ENCODE data around the gene GALNT14. TPM values are rescaled to one million over a fixed set of nuclear protein-coding genes. Genes with fewer than 3 reads are reported as not detected.

GALNT14 gene
- total and polyA plus RNA-seq, 10 of the 15 experiments (the other 5 are each of a cell fraction or from before 2014, with no cell fraction given): 3.7 to 17.8 (median 6.0) TPM

DNA sequence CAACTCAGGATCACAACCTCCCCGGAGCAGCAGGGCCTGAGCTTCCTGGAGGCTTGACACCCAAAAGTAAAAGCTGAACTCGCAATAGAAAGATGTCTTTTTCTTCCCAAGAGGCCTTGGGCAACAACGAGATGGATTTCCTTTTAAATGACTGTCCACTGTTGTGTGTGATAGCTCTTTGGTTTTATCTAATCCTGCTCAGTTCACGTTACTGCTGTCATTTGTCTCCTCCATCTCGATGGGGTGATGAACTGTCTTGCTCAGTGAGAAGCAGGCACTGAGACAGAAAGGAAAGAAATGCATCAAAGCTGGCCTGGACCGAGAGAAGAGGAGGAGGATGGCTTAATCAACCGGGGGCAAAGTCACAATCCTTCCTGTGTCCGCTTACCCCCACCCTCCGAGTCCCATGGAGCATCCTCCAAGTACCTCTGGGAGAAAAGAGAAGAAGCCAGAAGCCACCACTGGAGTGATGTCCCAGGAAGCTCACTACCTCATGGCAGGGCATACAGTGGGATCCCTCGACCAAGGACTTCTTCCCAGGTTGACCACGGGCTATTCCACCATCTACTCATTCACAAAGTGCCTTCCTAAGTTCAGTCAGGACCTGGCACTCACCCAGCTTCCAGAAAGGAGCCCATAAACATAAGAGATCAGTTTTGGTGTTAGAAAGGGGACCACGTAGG is 68.5 kb downstream of the GALNT14 start:
- Histone ChIP-seq H3K27ac (ENCODE audit: control insufficient read depth, insufficient read depth) (no peak overlapping the region), H3K4me2 (ENCODE audit: control insufficient read depth, insufficient read depth) (no peak overlapping the region), H3K4me3 (no peak overlapping the region), H3K79me2 (ENCODE audit: control insufficient read depth, insufficient read depth, low read length) (no peaks in the 10 kb centered on the region), H3K4me1 (ENCODE audit: control insufficient read depth, insufficient read depth, low read length) (no peaks in the 10 kb centered on the region), H4K20me1 (ENCODE audit: control insufficient read depth, insufficient read depth) (no peaks in the 10 kb centered on the region), H2AFZ (ENCODE audit: control insufficient read depth, low read depth, low read length) (no peak overlapping the region), H3K9ac (ENCODE audit: control insufficient read depth, insufficient read depth, low read length) (no peak overlapping the region), H3K27me3 (replicated peaks in 1 of 2; ENCODE audit: control insufficient read depth in 2 of 2, insufficient read depth in 2 of 2, low read length in 1 of 2) (peaks cover 0 to 3% of the 10 kb centered on the region in 2 experiments; a peak in 2 of 4 replicates), H3K36me3 (ENCODE audit: control insufficient read depth in 2 of 2, insufficient read depth in 2 of 2, low read length in 1 of 2) (no peaks in the 10 kb centered on the region), H3K9me3 (replicated peaks; ENCODE audit: control insufficient read depth, insufficient read depth, low read length) (no peaks in the 10 kb centered on the region)
- DNase-seq (ENCODE audit: low read depth, low spot score) (no peak), ATAC-seq (no peak), FAIRE-seq (no peak)
- TF ChIP-seq EED (IDR thresholded peaks at IDR 0.05; ENCODE audit: low read depth): no peak
- TF ChIP-seq CHD1 (IDR thresholded peaks at IDR 0.05; ENCODE audit: low read depth, low read length): no peak
- TF ChIP-seq TAF1 (IDR thresholded peaks at IDR 0.05; ENCODE audit: borderline replicate concordance, low read depth, low read length): no peak
- TF ChIP-seq IKZF2 (IDR thresholded peaks at IDR 0.05): no peak
- TF ChIP-seq MAX (IDR thresholded peaks at IDR 0.05; ENCODE audit: low read depth, low read length): no peak
- TF ChIP-seq, protein P1, sequence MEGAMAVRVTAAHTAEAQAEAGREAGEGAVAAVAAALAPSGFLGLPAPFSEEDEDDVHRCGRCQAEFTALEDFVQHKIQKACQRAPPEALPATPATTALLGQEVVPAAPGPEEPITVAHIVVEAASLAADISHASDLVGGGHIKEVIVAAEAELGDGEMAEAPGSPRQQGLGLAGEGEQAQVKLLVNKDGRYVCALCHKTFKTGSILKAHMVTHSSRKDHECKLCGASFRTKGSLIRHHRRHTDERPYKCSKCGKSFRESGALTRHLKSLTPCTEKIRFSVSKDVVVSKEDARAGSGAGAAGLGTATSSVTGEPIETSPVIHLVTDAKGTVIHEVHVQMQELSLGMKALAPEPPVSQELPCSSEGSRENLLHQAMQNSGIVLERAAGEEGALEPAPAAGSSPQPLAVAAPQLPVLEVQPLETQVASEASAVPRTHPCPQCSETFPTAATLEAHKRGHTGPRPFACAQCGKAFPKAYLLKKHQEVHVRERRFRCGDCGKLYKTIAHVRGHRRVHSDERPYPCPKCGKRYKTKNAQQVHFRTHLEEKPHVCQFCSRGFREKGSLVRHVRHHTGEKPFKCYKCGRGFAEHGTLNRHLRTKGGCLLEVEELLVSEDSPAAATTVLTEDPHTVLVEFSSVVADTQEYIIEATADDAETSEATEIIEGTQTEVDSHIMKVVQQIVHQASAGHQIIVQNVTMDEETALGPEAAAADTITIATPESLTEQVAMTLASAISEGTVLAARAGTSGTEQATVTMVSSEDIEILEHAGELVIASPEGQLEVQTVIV (IDR thresholded peaks at IDR 0.05; ENCODE audit: borderline replicate concordance, partially characterized antibody): no peak
- no peak for TF ChIP-seq CHD2 (IDR thresholded peaks at IDR 0.05; ENCODE audit: borderline replicate concordance, low read depth, low read length)
- TF ChIP-seq POLR2A (IDR thresholded peaks at IDR 0.05; ENCODE audit: low read depth, low read length): no peak
- no peak for TF ChIP-seq GABPA (IDR thresholded peaks at IDR 0.05; ENCODE audit: low read depth)
- TF ChIP-seq STAT1 (conservative IDR thresholded peaks at IDR 0.05): no peak
- no peak for TF ChIP-seq RBBP5 (conservative IDR thresholded peaks at IDR 0.05)
- no peak for TF ChIP-seq BCL11A (IDR thresholded peaks at IDR 0.05; ENCODE audit: low read depth, low read length)
- no peak for TF ChIP-seq TBL1XR1 (IDR thresholded peaks at IDR 0.05; ENCODE audit: low read depth, low read length)
- TF ChIP-seq IRF3 (IDR thresholded peaks at IDR 0.05): no peak
- no peak for TF ChIP-seq NR2F1 (conservative IDR thresholded peaks at IDR 0.05)
- intact Hi-C loops (cut with micrococcal nuclease; ENCODE audit: unreplicated experiment) (no loop called here), in situ Hi-C loops (cut with MboI) (no loop called here)
- BruUV-seq (replicated peaks): no TSS peak
- SMC1A ChIA-PET (ENCODE audit: uncharacterized antibody, unreplicated experiment): interaction anchor here (1.1 kb wide), 1 partner anchor 8 kb away, joined by 3 read pairs; no protein-coding TSS in a partner anchor
- CTCF ChIA-PET: interaction anchor here (1.0 kb wide), 1 partner anchor 100 kb away, joined by 4 read pairs; no protein-coding TSS in a partner anchor
- RAD21 ChIA-PET (ENCODE audit: unreplicated experiment): interaction anchor here (1.2 kb wide), 1 partner anchor 204 kb away, joined by 3 read pairs; no protein-coding TSS in a partner anchor
- 4% methylated on average over 12 of the region's 12 CpGs for WGBS (ENCODE audit: insufficient coverage, insufficient replicate concordance, low lambda C conversion rate, missing lambda C conversion rate)
- POLR2A ChIA-PET: no interaction called here
